Measurements from ENCODE around the gene NET1.
"Not testable (repeated sequence)": the region's sequence is repeated elsewhere in the genome, so short reads cannot be mapped to it uniquely, and the experiment has no call there.

The NET1 gene

GRCh38 chr10:5399332-5399731, 13.0 kb upstream of the NET1 start:
- DNase-seq: no peak

DNA sequence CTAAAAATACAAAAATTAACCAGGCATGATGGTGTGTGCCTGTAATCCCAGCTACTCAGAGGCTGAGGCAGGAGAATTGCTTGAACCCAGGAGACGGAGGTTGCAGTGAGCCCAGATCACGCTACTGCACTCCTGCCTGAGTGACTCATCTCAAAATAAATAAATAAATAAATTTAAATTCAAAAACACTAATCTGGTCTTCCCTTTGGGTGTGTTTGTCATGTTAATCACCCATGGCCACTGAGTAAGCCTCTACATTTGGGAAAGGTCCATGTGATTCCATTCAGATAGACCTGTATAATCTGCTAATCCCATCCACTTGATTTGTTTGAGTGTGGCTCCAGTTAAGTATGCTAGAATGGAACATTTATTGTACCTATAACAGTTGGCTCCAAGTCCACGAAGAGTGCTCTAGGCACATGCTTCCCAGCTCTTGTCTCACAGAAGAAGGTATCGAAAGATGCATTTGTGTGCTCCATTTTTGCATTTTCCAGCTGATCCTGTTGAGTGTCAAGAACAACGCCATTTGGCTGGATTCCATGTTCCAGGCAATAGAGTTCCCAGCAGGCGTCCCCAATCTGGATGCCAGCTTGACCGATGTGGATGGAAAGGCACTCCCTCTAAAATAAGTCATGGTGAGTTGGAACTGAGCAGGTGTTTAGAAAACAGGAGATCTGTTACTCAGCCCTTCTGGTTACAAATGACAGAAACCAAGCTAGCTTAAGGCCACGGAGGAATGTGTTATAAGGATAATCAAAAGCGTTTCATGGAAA, 11.7 kb upstream of the NET1 start:
- DNase-seq: no peak

GRCh38 chr10:5402798-5403197, 9.6 kb upstream of the NET1 start:
- DNase-seq: no peak

GRCh38 chr10:5404208-5405041, 7.9 kb upstream of the NET1 start, which contains the start of gene TUBAL3:
TUBAL3 (minus strand) TSS chr10:5404828; CDS start chr10:5404792, 36 bp downstream.
- no peak for DNase-seq

GRCh38 chr10:5406918-5407317, 5.4 kb upstream of the NET1 start:
- no peak for DNase-seq

DNA sequence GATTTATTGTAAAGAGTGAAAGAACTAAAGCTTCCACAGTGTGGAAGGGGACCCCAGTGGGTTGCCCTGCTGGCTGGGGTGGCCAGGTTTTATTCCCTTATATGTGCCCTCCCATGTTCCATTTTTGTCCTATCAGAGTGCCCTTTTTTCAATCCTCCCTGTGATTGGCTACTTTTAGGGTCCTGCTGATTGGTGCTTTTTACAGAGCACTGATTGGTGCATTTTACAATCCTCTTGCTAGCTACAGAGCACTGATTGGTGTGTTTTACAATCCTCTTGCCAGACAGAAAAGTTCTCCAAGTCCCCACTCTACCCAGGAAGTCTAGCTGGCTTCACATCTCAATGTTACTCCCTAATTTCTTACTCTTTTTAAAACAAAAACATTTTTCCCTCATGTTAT, 1.6 kb upstream of the NET1 start:
- DNase-seq: not testable (repeated sequence)

- no peak for DNase-seq
Measured at GRCh38 chr10:5411941-5412276, 448 bp upstream of the NET1 start.

GRCh38 chr10:5413012-5413938, 918 bp downstream of the NET1 start:
- DNase-seq: no peak

GRCh38 chr10:5416981-5417380, 4.6 kb downstream of the NET1 start:
- no peak for DNase-seq

DNA sequence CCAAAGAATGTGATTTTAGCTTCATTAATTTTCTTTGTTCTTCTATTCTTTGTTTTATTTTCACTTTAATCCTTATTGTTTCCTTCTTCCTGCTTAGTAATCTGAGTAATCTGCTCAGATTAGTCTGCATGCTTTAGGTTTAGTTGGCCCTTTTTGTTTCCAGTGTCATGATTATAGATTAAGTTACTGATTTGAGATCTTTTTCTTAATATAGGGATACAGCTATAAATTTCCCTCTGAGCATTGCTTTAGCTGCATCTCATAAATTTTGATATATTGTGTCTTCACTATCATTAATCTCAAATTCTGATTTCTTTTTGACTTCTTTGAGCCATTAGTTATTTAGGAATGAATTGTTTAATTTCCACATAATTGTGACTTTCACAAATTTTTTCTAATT, 6.2 kb downstream of the NET1 start:
- DNase-seq: no peak

- DNase-seq: no peak
Measured at GRCh38 chr10:5419466-5420094, 7.2 kb downstream of the NET1 start.

DNA sequence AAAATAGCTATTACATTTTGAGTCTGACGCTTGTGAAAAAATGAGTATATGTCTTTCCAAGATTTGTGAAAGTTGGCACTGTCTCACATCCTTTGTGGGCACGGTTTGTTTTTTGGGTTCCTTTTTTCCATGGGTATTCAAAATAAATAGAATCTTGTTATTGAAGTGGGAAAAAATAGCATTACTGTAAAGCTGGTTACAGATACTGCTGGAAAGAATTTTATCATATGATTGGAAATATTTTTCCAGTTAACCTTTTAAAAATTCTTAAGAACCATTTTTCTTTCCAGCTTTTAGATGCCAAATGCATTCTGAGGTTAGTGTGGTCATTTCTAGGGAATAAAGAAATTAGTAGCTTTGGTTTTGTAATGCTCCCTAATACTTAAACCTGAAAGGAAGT, 11.4 kb downstream of the NET1 start:
- no peak for DNase-seq

DNA sequence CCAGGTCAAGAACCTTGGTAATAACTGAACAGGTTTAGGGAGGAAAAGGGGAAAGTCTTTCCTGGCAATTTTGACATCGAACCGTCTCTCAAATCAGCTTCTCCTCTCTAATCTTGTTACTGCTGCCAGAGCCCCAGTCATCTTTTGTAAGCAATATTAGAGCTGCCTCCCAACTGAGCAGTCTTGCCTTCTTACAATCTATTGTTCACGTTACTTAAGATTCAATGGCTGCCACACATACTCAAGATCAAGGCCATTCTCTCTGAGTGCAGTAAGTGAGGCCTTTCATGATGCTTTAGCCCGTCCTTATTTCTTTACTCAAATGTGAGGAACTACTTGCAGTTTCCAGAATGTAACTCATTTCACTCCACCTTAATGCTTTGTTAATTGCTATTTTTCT, 12.4 kb downstream of the NET1 start:
- no peak for DNase-seq

GRCh38 chr10:5428133-5428532, 15.8 kb downstream of the NET1 start:
- no peak for DNase-seq

DNA sequence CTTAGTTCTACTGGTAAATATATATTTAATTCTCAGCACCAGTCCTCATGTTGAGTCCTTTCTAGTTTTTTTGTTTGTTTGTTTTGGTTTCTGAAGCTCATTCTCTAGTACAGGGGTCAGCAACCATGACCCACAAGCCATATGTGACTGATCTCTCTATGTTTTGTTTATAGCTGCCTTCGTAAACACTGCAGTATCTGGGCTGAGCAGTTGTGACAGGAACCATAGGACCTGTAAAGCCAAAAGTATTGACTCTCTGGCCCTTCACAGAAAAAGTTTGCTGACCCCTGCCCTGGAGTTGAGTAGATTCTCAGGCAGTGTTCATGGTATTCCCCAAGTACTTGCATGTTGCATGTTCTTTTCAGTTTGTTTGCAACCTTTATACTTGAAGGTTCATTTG, 20.8 kb downstream of the NET1 start:
- DNase-seq: no peak

DNA sequence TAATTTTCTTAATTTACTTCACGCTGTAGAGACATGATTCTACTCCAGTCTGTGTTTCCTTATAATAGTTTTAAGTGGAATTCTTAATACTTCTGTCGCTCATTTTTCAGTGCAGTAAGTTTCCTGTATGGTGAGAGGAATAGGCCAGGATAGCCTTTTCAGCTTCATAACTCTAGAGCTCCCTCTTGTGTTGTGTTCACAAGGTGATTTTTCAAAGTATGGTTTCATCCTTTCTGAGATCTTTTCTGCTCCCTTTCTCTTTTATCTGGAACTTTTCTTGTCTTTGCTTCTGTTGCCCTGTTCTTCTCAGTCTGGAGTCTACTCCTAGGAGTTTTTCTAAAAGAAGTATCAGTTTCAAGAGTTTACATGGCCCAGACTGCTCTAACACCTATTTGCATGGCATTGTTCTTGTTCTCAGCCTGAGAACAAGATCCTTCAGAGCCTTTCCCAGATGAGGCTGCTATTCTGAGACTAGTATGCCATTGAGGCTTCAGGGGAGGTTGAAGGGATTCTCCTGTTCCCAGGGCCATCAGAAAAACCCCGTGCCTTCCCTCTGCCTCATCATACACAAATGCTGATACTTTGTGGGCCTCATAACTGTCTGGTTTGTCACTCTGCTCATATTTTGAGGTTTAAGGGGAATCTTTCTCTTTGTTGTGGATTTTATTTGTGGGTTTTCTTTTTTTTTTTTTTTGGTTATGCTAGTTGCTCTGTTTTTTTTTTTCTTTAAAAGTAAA, 21.8 kb downstream of the NET1 start:
- DNase-seq: no peak

- DNase-seq: no peak
Measured at GRCh38 chr10:5435328-5435727, 23.0 kb downstream of the NET1 start.

- DNase-seq: no peak
Measured at GRCh38 chr10:5440206-5440605, 27.8 kb downstream of the NET1 start.

GRCh38 chr10:5441106-5441505, 28.7 kb downstream of the NET1 start:
- no peak for DNase-seq

DNA sequence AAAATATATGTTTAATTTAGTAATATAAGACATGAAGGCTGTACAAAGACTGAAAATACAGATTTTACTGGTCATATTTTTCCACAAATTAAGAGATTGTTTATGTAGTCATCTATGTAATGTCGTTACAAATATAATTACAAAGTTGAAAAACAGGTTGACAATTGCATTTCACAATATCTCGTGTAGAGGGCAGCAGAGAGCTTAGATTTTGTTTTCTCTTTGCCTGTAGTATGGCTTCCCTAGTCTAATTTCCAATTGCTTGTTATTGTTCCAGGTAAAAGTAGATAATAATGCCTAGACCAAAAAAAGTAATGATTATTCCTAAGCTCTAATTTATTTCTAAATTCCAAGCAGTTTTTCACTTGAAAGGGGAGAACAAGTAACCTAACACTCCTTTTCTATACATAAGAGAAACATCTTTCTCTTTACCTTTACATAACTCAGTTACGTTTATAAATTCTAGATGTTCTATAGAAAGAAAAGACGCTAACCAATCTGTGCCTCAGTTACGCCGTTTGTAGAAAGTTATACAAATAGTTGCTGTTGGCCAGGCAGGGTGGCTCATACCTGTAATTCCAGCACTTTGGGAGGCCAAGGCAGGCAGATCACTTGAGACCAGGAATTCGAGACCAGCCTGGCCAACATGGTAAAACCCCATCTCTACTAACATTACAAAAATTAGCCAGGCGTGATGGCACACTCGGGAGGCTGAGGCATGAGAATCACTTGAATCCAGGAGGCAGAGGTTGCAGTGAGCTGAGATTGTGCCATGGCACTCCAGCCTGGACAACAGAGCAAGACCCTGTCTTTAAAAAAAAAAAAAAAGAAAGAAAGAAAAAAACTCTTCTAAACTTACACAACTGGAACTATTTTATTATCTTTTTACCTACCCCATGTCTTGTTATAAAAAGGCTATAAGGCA, 30.0 kb downstream of the NET1 start:
- DNase-seq: no peak

GRCh38 chr10:5442990-5443370, 30.6 kb downstream of the NET1 start:
- DNase-seq: no peak

Measured in activated CD4-positive, alpha-beta T cell treated with anti-CD3 and anti-CD28 coated beads for 1 hour (primary cell).